Kidney capillary endothelial cell (primary cell): ENCODE results near the gene UBE2E3.
A peak's percentile ranks its signal among the peaks of the same experiment; 100 is the strongest.
"Not testable (repeated sequence)": the region's sequence is repeated elsewhere in the genome, so short reads cannot be mapped to it uniquely, and the experiment has no call there.

Experiments
- DNase-seq: peaks from one replicate; pipeline ENCODE4 v3.0.0-alpha.2; 2018; ENCODE audit warnings: low spot score

Gene UBE2E3

GRCh38 chr2:181036445-181036844 is 56.0 kb downstream of the UBE2E3 start:
- no peak for DNase-seq

DNA sequence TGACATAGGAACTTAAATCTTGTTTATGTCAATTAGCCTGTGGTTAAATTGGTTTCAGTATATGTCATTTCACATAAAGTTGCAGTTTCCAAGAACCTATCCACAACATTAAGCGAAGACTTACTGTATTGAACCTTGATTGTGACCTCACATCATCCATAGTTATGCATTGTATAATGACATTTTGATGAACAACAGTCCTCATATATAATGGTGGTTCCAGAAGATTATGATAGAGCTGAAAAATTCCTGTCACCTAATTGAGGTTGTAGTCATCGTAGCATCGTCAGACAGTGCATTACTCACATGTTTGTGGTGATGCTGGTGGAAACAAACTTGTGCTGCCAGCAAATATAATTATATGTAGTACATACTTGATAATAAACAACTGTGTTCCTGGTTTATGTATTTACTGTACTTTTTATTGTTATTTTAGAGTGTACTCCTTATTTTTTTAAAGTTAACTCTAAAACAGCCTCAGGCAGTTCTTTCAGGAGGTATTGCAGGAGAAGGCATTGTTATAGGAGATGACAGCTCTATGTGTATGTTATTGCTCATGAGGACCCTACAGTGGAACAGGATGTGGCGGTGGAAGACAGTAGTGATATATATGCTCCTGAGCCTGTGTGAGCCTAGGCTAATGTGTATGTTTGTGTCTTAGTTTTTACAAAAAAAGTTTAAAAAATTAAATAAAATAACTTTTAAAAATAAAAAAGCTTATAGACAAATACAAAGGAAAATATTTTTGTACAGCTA is 56.6 kb downstream of the UBE2E3 start:
- DNase-seq = peak; percentile 48

DNA sequence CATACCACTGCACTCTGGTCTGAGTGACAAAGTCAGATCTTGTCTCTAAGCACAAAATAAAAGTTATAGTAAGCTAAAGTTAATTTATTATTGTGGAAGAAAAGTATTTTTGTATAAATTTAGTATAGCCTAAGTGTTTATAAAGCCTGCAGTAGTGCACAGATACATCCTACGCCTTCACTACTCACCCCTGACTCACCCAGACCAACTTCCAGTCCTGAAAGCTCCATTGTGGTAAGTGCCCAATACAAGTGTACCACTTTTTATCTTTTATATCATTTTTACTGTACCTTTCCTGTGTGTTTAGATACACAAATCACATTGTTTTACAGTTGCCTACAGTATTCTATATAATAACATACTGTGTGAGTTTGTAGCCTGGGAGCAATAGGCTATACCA is 57.5 kb downstream of the UBE2E3 start:
- DNase-seq = peak; percentile 19

DNA sequence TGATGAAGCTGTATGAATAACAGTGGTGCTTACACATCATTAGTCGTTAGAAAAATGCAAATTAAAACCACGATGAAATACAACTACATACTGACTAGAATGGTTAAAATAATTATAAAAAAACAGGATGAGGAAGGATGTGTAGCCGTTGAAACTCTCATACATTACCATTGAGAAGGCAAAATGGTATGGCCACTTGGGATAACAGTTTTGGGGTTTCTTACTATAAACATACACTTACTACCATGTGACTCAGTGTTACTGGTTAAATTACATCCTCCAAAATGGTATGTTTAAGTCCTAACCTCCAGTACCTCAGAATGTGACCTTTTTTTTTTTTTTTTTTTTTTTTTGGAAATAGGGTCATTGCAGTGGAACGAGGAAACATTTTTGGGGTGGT is 58.4 kb downstream of the UBE2E3 start:
- no peak for DNase-seq

- DNase-seq = not testable (repeated sequence)
Observed at GRCh38 chr2:181040839-181041238, 60.4 kb downstream of the UBE2E3 start.

DNA sequence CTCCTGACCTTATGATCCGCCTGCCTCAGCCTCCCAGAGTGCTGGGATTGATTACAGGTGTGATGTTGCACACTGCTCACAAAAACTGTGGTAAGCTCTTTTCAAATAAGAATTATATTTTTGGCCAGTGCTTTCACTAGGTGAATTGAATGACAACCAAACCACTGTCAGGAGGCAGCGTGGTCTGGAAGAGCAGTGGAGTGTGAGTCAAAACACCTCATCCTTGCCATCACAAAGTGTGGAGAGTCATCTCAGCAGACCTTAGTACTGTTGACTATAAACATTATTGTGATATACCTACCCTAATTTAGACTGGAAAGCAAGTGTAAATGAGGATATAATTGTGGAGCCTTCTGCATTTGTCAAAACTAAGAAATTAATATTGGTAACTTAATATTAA is 61.3 kb downstream of the UBE2E3 start:
- DNase-seq = no peak

- DNase-seq = no peak
Observed at GRCh38 chr2:181042706-181043105, 62.3 kb downstream of the UBE2E3 start.

DNA sequence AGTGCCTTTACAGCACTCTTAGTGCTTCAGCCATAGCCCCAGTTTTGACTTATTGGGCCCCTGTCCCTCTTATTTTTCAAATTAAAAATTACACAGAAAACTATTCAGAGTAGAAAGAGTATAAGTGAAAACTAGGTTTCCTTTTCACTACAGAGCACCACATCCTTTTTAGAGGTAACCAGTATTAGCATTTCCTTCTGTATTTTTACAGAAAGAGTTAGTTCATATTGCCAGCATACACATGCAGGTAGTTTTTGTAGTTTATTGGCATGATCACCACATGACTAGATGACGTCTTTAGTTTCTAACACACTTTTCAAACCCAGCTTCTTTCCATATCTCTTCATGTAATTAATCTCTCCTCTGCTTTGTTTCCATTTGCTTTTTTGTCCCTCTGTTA is 66.4 kb downstream of the UBE2E3 start:
- no peak for DNase-seq

DNA sequence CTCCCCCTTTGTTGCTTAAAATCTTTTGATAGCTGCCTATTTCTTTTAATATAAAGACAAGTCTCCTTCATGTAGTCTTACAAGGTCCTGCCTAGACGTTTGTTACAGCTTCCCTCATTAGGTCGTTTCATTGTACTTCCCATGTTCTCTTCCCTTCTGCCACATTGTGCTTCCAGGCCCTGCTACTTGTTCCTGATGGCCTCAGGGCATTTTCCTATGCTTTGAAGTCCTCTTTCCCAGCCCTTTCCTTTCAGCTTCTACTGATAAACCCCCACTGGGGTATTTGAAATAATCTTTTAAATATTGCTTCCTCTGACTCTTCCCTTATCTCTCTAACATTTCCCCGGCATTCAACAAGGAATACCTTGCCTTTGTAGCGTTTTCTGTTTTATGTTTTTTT is 67.4 kb downstream of the UBE2E3 start:
- no peak for DNase-seq

DNA sequence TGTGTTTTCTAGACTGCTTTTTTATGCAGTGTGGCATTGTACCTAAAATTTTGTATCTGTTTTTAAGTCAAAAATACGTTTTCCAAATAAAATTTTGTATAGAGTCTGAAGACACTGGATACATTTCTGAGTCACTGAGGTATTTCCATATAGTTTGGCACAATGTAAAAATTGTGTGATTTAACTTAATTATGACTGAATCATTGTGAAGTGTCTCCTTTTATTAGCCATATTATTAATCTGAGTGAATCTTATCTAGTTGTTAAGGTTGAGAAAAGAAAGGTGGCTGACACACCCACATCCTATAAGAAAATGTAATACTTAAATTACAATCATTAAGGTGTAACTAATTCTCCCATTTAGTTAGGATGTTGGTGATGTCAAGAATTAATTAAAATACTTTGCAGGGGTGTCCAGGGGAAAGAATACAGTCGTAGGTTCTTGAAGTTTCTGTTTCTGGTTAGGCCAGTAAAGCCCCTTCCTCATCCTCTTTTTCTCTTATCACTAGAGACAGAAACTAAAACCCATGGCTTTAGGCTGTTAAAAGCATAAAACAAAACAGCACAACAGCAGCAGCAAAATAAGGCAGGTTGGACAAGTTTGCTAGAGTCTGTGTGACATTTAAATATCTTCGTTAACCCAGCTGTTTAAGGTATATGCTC is 71.6 kb downstream of the UBE2E3 start:
- DNase-seq = no peak

DNA sequence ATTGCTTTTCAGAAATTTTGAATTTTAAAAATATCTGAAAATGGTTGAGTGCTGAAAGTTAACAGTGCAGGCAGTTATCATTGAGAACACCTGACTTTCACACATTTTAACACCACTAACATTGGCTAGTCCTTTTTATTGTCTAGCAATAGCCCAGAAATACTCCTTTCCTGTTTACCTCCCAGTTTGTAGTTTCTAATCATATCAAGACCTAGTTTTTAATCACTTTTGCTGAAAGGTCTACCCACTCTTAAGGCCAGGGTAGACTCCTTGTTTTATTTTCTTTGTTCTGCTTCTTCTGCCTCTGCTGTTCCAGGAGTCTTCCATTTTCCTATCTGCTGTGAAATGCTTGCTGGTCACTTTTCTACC is 72.1 kb downstream of the UBE2E3 start:
- no peak for DNase-seq

GRCh38 chr2:181054256-181054655 is 73.9 kb downstream of the UBE2E3 start:
- DNase-seq = no peak

DNA sequence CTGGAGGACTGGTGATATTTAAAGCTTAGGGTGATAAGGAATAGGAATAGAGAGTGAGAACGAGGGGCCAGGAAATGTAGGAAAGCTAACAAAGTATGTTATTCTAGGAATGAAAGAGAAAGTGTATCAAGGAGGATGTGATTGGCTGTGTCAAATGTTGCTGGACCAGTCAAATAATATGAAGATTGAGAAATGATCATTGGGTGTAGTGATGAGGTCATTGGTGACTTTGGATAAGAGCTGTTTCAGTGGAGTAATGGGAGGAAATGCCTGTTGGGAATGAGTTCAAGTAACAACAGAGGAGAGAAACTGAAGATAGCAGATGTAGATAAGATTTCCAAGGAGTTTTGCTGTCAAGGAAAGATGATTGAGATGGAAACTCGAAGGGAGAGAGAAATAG is 74.4 kb downstream of the UBE2E3 start:
- no peak for DNase-seq

- no peak for DNase-seq
Observed at GRCh38 chr2:181058378-181059269, 78.2 kb downstream of the UBE2E3 start.

- no peak for DNase-seq
Observed at GRCh38 chr2:181063696-181064095, 83.3 kb downstream of the UBE2E3 start.

- no peak for DNase-seq
Observed at GRCh38 chr2:181065458-181065857, 85.1 kb downstream of the UBE2E3 start.

GRCh38 chr2:181066333-181066732 is 85.9 kb downstream of the UBE2E3 start:
- DNase-seq = no peak

DNA sequence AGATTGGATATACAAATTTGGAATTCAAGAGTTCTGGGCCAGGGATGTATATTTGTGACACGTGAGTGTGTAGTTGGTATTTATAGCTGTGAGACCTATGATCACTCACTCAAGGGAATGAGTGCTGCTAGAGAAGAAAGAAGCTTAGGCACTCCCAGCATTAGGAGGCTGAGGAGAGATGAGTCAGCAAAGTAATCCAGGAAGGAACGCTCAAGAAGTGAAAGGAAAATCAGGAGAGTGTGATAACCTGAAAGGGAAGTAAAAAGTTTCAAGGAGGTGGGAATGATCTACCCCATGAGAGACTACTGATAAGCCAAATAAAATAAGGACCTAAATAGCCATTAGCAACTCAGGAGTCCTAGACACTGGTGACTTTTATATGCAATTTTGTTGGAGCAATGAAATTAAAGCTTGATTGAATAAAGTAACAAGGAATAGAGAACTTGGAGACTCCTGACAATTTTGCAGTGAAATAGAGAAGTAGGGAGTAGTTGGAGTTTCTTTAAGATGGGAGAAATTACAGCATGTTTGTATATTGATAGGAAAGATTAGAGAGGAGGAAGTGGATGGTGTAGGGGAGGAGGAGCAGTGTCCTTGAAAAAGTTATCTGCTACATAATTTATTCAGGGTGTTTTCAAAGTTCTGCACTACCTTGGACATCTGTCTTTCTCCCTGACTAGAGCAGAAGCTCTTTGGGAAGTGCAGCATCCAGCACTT is 89.9 kb downstream of the UBE2E3 start:
- no peak for DNase-seq

- no peak for DNase-seq
Observed at GRCh38 chr2:181070836-181071200, 90.4 kb downstream of the UBE2E3 start.

- DNase-seq = peak; percentile 76
Observed at GRCh38 chr2:181072486-181073235, 92.3 kb downstream of the UBE2E3 start.

DNA sequence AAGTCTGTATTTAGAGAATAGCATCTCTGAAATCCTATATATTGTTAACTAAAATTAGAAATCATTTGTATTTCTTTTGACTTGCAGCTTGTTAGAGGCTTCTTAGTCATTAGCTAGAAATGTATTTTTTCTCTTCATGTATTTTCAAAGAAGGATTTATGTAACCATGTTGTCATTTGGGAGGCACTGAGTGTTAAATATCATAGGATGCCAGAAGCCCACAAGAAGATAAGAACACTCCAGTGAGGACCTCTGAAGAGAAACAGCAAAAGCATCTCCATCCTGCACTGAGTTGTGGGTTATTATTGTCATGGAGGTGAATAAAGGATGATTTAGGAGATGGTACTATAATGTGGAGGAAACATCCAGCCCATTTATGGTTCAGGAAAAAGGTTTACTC is 93.5 kb downstream of the UBE2E3 start:
- no peak for DNase-seq

DNA sequence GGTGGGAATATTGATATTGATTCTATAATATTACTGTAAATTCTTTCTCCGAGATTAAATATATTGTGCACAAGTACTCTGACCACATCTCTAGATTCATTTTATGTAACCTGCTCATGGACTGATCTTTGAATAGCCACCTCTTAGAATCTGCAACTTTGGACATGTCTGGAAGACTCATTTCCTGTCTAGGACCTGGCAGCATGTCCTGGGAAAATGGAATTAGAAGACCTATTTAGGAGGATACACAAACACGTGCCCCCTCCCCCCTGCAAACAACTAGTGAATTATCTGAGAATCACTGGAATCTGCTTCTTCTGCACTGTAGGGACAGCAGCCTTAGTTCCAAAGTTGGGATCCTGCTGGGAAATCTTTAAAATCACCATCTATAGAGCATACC is 94.1 kb downstream of the UBE2E3 start:
- DNase-seq = peak; percentile 57
